WTC11 (cell line): ENCODE measurements around the gene KRTAP2-3. TPM values are rescaled to one million over a fixed set of nuclear protein-coding genes. Genes with fewer than 3 reads are reported as not detected.

Source experiments
- ATAC-seq: fragments of 200-7000 bp; cut with Tn5 transposase; 2 replicates; pipeline ENCODE4 v1.10.0; 2021; ENCODE audit warnings: mild to moderate bottlenecking, moderate library complexity
- CTCF ChIA-PET: fragments of 300-600 bp; sonication (Branson Sonifier 250); formaldehyde crosslinking; loops from one replicate; lab custom pipeline; 2021; ENCODE audit warnings: antibody characterized with exemption; lab: Charles Lee
- POLR2A ChIA-PET: fragments of 350-600 bp; sonication (Branson Sonifier 250); formaldehyde crosslinking; loops from one replicate; lab custom pipeline; 2021; ENCODE audit warnings: antibody characterized with exemption; lab: Charles Lee
- DNase-seq: peaks from one replicate; pipeline ENCODE4 v3.0.0; 2021; ENCODE audit warnings: low spot score
- H3K27ac Mint-ChIP-seq: 2 replicates; pipeline ENCODE4 v1.8.0; 2021; ENCODE audit warnings: mixed read lengths
- H3K27me3 Mint-ChIP-seq: 2 replicates; pipeline ENCODE4 v1.8.0; 2021; ENCODE audit warnings: low read depth, mild to moderate bottlenecking, moderate library complexity, mixed read lengths
- H3K36me3 Mint-ChIP-seq: 2 replicates; pipeline ENCODE4 v1.8.0; 2021; ENCODE audit warnings: mixed read lengths
- H3K4me1 Mint-ChIP-seq: 2 replicates; pipeline ENCODE4 v1.8.0; 2022; ENCODE audit warnings: mixed read lengths
- H3K4me3 Mint-ChIP-seq: 2 replicates; pipeline ENCODE4 v1.8.0; 2021; ENCODE audit warnings: mild to moderate bottlenecking, moderate library complexity, mixed read lengths
- H3K9me3 Mint-ChIP-seq: 2 replicates; pipeline ENCODE4 v1.8.0; 2021; ENCODE audit warnings: mixed read lengths
- AR ChIP-seq: fragments of 250-450 bp; sonication (Bioruptor Pico); IDR thresholded peaks from 2 replicates; pipeline ENCODE4 v1.9.0; 2021; ENCODE audit warnings: mild to moderate bottlenecking
- E2F1 ChIP-seq: sonication (generic); formaldehyde crosslinking; IDR thresholded peaks from 2 replicates; pipeline ENCODE4 v1.8.0; 2022; ENCODE audit warnings: mild to moderate bottlenecking, missing genetic modification reagents
- EMX1 ChIP-seq: fragments of 250-450 bp; sonication (Bioruptor Pico); IDR thresholded peaks from 2 replicates; pipeline ENCODE4 v1.8.0; 2021; ENCODE audit warnings: mild to moderate bottlenecking
- FOXJ3 ChIP-seq: sonication (generic); formaldehyde crosslinking; IDR thresholded peaks from 2 replicates; pipeline ENCODE4 v1.9.0; 2021; ENCODE audit warnings: missing genetic modification reagents, mild to moderate bottlenecking, borderline replicate concordance
- FOXK1 ChIP-seq: sonication (generic); formaldehyde crosslinking; IDR thresholded peaks from 2 replicates; pipeline ENCODE4 v1.8.0; 2022; ENCODE audit warnings: mild to moderate bottlenecking, moderate library complexity, missing genetic modification reagents
- GABPB1 ChIP-seq: sonication (generic); formaldehyde crosslinking; IDR thresholded peaks from 2 replicates; pipeline ENCODE4 v1.8.1; 2023; ENCODE audit warnings: mild to moderate bottlenecking, missing genetic modification reagents
- GTF2I ChIP-seq: fragments of 250-450 bp; sonication (Bioruptor Pico); conservative IDR thresholded peaks from 2 replicates; pipeline ENCODE4 v1.4.0; 2021; ENCODE audit warnings: mild to moderate bottlenecking
- IRF2 ChIP-seq: sonication (generic); formaldehyde crosslinking; IDR thresholded peaks from 2 replicates; pipeline ENCODE4 v1.8.0; 2022; ENCODE audit warnings: low read depth, missing genetic modification reagents, borderline replicate concordance
- JUN ChIP-seq: sonication (generic); formaldehyde crosslinking; IDR thresholded peaks from 2 replicates; pipeline ENCODE4 v1.8.0; 2023; ENCODE audit warnings: mild to moderate bottlenecking, missing genetic modification reagents
- MYBL2 ChIP-seq: sonication (generic); formaldehyde crosslinking; IDR thresholded peaks from 2 replicates; pipeline ENCODE4 v1.8.1; 2023; ENCODE audit warnings: mild to moderate bottlenecking, moderate library complexity, missing genetic modification reagents
- NFYB ChIP-seq: sonication (generic); formaldehyde crosslinking; conservative IDR thresholded peaks from 2 replicates; pipeline ENCODE4 v1.8.0; 2022; ENCODE audit warnings: low read depth, missing genetic modification reagents
- NR3C1 ChIP-seq: sonication (generic); formaldehyde crosslinking; conservative IDR thresholded peaks from 2 replicates; pipeline ENCODE4 v1.8.1; 2023; ENCODE audit warnings: low read depth, mild to moderate bottlenecking, missing genetic modification reagents
- PRDM15 ChIP-seq: sonication (generic); formaldehyde crosslinking; IDR thresholded peaks from 2 replicates; pipeline ENCODE4 v1.8.0; 2022; ENCODE audit warnings: missing genetic modification reagents
- RELA ChIP-seq: sonication (generic); formaldehyde crosslinking; IDR thresholded peaks from 2 replicates; pipeline ENCODE4 v1.8.1; 2022; ENCODE audit warnings: missing genetic modification reagents, mild to moderate bottlenecking, borderline replicate concordance
- SOX15 ChIP-seq: fragments of 250-450 bp; sonication (Bioruptor Pico); IDR thresholded peaks from 2 replicates; pipeline ENCODE4 v1.9.0; 2021; ENCODE audit warnings: mild to moderate bottlenecking
- ZNF219 ChIP-seq: sonication (generic); formaldehyde crosslinking; IDR thresholded peaks from 2 replicates; pipeline ENCODE4 v1.8.0; 2023; ENCODE audit warnings: missing genetic modification reagents, mild to moderate bottlenecking, borderline replicate concordance
- ZNF232 ChIP-seq: sonication (generic); formaldehyde crosslinking; IDR thresholded peaks from 2 replicates; pipeline ENCODE4 v1.8.0; 2022; ENCODE audit warnings: mild to moderate bottlenecking, missing genetic modification reagents
- ZSCAN18 ChIP-seq: fragments of 250-450 bp; sonication (Bioruptor Pico); IDR thresholded peaks from 2 replicates; pipeline ENCODE4 v2.1.2; 2022; ENCODE audit warnings: mild to moderate bottlenecking, moderate library complexity
- total RNA-seq: library from RNA; stranded (reverse); gene quantifications from 3 replicates; pipeline ENCODE4 v1.2.3, GENCODE V29; 2021
- TF ChIP-seq, protein P1 (sequence below): sonication (generic); formaldehyde crosslinking; IDR thresholded peaks from 2 replicates; pipeline ENCODE4 v1.8.0; 2022; ENCODE audit warnings: mild to moderate bottlenecking, missing genetic modification reagents
- TF ChIP-seq, protein P2 (sequence below): sonication (generic); formaldehyde crosslinking; IDR thresholded peaks from 2 replicates; pipeline ENCODE4 v1.8.1; 2022; ENCODE audit warnings: mild to moderate bottlenecking, missing genetic modification reagents, moderate library complexity, borderline replicate concordance

Gene KRTAP2-3
- total RNA-seq, 1 experiment from 2014 or later = not detected

- no peak for TF ChIP-seq AR (CRISPR knock-in tag)
- TF ChIP-seq EMX1 = no peak
- no peak for TF ChIP-seq GABPB1 (CRISPR knock-in tag)
- TF ChIP-seq IRF2 (CRISPR knock-in tag) = no peak
- no peak for TF ChIP-seq JUN
- TF ChIP-seq SOX15 (CRISPR knock-in tag) = no peak
- TF ChIP-seq, protein P1, sequence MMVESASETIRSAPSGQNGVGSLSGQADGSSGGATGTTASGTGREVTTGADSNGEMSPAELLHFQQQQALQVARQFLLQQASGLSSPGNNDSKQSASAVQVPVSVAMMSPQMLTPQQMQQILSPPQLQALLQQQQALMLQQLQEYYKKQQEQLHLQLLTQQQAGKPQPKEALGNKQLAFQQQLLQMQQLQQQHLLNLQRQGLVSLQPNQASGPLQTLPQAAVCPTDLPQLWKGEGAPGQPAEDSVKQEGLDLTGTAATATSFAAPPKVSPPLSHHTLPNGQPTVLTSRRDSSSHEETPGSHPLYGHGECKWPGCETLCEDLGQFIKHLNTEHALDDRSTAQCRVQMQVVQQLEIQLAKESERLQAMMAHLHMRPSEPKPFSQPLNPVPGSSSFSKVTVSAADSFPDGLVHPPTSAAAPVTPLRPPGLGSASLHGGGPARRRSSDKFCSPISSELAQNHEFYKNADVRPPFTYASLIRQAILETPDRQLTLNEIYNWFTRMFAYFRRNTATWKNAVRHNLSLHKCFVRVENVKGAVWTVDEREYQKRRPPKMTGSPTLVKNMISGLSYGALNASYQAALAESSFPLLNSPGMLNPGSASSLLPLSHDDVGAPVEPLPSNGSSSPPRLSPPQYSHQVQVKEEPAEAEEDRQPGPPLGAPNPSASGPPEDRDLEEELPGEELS (CRISPR knock-in tag) = no peak
- no peak for TF ChIP-seq NFYB (CRISPR knock-in tag)
- TF ChIP-seq FOXK1 (CRISPR knock-in tag) = no peak
- no peak for TF ChIP-seq ZNF219
- TF ChIP-seq NR3C1 (CRISPR knock-in tag) = no peak
- TF ChIP-seq FOXJ3 (CRISPR knock-in tag) = no peak
These were observed 5.9 kb downstream of the KRTAP2-3 start (continued) for GRCh38 chr17:41054025-41054424.

- TF ChIP-seq ZSCAN18 (CRISPR knock-in tag) = no peak
- TF ChIP-seq MYBL2 (CRISPR knock-in tag) = no peak
- no peak for TF ChIP-seq PRDM15 (CRISPR knock-in tag)
- no peak for TF ChIP-seq E2F1 (CRISPR knock-in tag)
- no peak for TF ChIP-seq ZNF232
- no peak for TF ChIP-seq RELA (CRISPR knock-in tag)
- no peak for TF ChIP-seq GTF2I (CRISPR knock-in tag)
- no peak for TF ChIP-seq FOXK1 (CRISPR knock-in tag)
- TF ChIP-seq, protein P2, sequence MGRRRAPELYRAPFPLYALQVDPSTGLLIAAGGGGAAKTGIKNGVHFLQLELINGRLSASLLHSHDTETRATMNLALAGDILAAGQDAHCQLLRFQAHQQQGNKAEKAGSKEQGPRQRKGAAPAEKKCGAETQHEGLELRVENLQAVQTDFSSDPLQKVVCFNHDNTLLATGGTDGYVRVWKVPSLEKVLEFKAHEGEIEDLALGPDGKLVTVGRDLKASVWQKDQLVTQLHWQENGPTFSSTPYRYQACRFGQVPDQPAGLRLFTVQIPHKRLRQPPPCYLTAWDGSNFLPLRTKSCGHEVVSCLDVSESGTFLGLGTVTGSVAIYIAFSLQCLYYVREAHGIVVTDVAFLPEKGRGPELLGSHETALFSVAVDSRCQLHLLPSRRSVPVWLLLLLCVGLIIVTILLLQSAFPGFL = no peak
- CTCF ChIA-PET = no interaction called here
- ATAC-seq (no peak), DNase-seq (no peak)
- Mint-ChIP-seq H3K4me1 (peaks cover 24% of the 10 kb centered on the region), H3K9me3 (peaks cover 6% of the 10 kb centered on the region), H3K4me3 (no peak overlapping the region), H3K27me3 (no peaks in the 10 kb centered on the region), H3K36me3 (peaks cover 4% of the 10 kb centered on the region; the same call in 1 of the 2 replicates), H3K27ac (no peak overlapping the region)
- POLR2A ChIA-PET = no interaction called here
These were observed 7.3 kb downstream of the KRTAP2-3 start for GRCh38 chr17:41052566-41052965.
